ENCODE data around the gene DNAH8. TPM values are rescaled to one million over a fixed set of nuclear protein-coding genes. Genes with fewer than 3 reads are reported as not detected.
A peak's percentile ranks its signal among the peaks of the same experiment; 100 is the strongest.
"Not testable (repeated sequence)": the region's sequence is repeated elsewhere in the genome, so short reads cannot be mapped to it uniquely, and the experiment has no call there.

Gene DNAH8
- total RNA-seq, 1 donor from 2014 or later = 1.1 TPM

GRCh38 chr6:38915205-38915925, 200.3 kb downstream of the DNAH8 start:
- Histone ChIP-seq H3K36me3 (no peaks in the 10 kb centered on the region), H3K27me3 (no peaks in the 10 kb centered on the region), H3K4me1 (no peaks in the 10 kb centered on the region), H3K9ac (no peak overlapping the region), H3K4me2 (no peak overlapping the region), H2AFZ (replicated peaks) (no peak overlapping the region), H3K9me3 (ENCODE audit: low read depth) (no peaks in the 10 kb centered on the region), H3K27ac (no peak overlapping the region), H3K4me3 (no peak overlapping the region), H3K79me2 (ENCODE audit: low read depth) (no peaks in the 10 kb centered on the region), H3F3A (ENCODE audit: low read depth) (no peaks in the 10 kb centered on the region), H4K20me1 (ENCODE audit: low read depth) (no peaks in the 10 kb centered on the region)
- Mint-ChIP-seq H3K4me3 (no peak overlapping the region), H3K9me3 (no peaks in the 10 kb centered on the region), H3K36me3 (no peaks in the 10 kb centered on the region), H3K4me1 (no peaks in the 10 kb centered on the region), H3K27me3 (ENCODE audit: insufficient read depth, low read depth) (peaks cover 4% of the 10 kb centered on the region), H3K27ac (no peak overlapping the region)
- TF ChIP-seq CTCF (IDR thresholded peaks at IDR 0.05) (no peak), EZH2phosphoT487 (IDR thresholded peaks at IDR 0.05) (no peak), EZH2 (IDR thresholded peaks at IDR 0.05) (no peak)
- no peak for DNase-seq (ENCODE audit: low spot score)

GRCh38 chr6:38921540-38921939, 206.4 kb downstream of the DNAH8 start:
- H3K9me3 Mint-ChIP-seq; H3K4me2 ChIP-seq; H3K79me2 ChIP-seq (ENCODE audit: low read depth); H3K27me3 ChIP-seq; H3K36me3 ChIP-seq; H3K27ac Mint-ChIP-seq; H3K4me1 Mint-ChIP-seq; H3K36me3 Mint-ChIP-seq; H3K27ac ChIP-seq; H3K27me3 Mint-ChIP-seq (ENCODE audit: insufficient read depth, low read depth); H3K4me3 Mint-ChIP-seq; H3K9me3 ChIP-seq (ENCODE audit: low read depth); DNase-seq (ENCODE audit: low spot score); H3K4me1 ChIP-seq; H4K20me1 ChIP-seq (ENCODE audit: low read depth); H3F3A ChIP-seq (ENCODE audit: low read depth); H3K4me3 ChIP-seq; H3K9ac ChIP-seq: not testable (repeated sequence)
- peak overlapping the region; percentile 64 for H2AFZ ChIP-seq (replicated peaks)

GRCh38 chr6:38924791-38925509, 209.8 kb downstream of the DNAH8 start:
- no peak overlapping the region for H3K9ac ChIP-seq
- no peak overlapping the region for H2AFZ ChIP-seq (replicated peaks)
- H3K4me2 ChIP-seq = no peak overlapping the region
- no peaks in the 10 kb centered on the region for H3K36me3 Mint-ChIP-seq
- no peak for DNase-seq (ENCODE audit: low spot score)
- no peak overlapping the region for H3K27ac Mint-ChIP-seq
- no peak for TF ChIP-seq CTCF (IDR thresholded peaks at IDR 0.05)
- no peak for TF ChIP-seq EZH2phosphoT487 (IDR thresholded peaks at IDR 0.05)
- no peak for TF ChIP-seq EZH2 (IDR thresholded peaks at IDR 0.05)
- H3K9me3 Mint-ChIP-seq = no peaks in the 10 kb centered on the region
- H3F3A ChIP-seq (ENCODE audit: low read depth) = no peaks in the 10 kb centered on the region
- no peaks in the 10 kb centered on the region for H3K79me2 ChIP-seq (ENCODE audit: low read depth)
- H3K27ac ChIP-seq = no peak overlapping the region
- H3K9me3 ChIP-seq (ENCODE audit: low read depth) = no peaks in the 10 kb centered on the region
- peaks cover 10% of the 10 kb centered on the region for H3K27me3 Mint-ChIP-seq (ENCODE audit: insufficient read depth, low read depth)
- H3K36me3 ChIP-seq = no peaks in the 10 kb centered on the region
- no peaks in the 10 kb centered on the region for H4K20me1 ChIP-seq (ENCODE audit: low read depth)
- H3K27me3 ChIP-seq = no peaks in the 10 kb centered on the region
- peaks cover 9% of the 10 kb centered on the region for H3K4me1 ChIP-seq
- H3K4me1 Mint-ChIP-seq = no peaks in the 10 kb centered on the region
- H3K4me3 Mint-ChIP-seq = no peak overlapping the region
- no peak overlapping the region for H3K4me3 ChIP-seq

GRCh38 chr6:38929560-38929959, 214.4 kb downstream of the DNAH8 start:
- no peaks in the 10 kb centered on the region for H3K79me2 ChIP-seq (ENCODE audit: low read depth)
- no peak overlapping the region for H3K27ac Mint-ChIP-seq
- H4K20me1 ChIP-seq (ENCODE audit: low read depth) = no peaks in the 10 kb centered on the region
- peaks cover 9% of the 10 kb centered on the region for H3K4me1 ChIP-seq
- H3K4me3 Mint-ChIP-seq = no peak overlapping the region
- H3K9me3 ChIP-seq (ENCODE audit: low read depth) = no peaks in the 10 kb centered on the region
- no peak for TF ChIP-seq CTCF (IDR thresholded peaks at IDR 0.05)
- peaks cover 6% of the 10 kb centered on the region for H3K27me3 Mint-ChIP-seq (ENCODE audit: insufficient read depth, low read depth)
- no peak overlapping the region for H3K4me2 ChIP-seq
- H3K9ac ChIP-seq = no peak overlapping the region
- H3F3A ChIP-seq (ENCODE audit: low read depth) = no peaks in the 10 kb centered on the region
- H3K36me3 ChIP-seq = no peaks in the 10 kb centered on the region
- H3K27ac ChIP-seq = no peak overlapping the region
- no peak for DNase-seq (ENCODE audit: low spot score)
- H3K4me3 ChIP-seq = no peak overlapping the region
- H3K9me3 Mint-ChIP-seq = no peaks in the 10 kb centered on the region
- no peaks in the 10 kb centered on the region for H3K4me1 Mint-ChIP-seq
- no peak overlapping the region for H2AFZ ChIP-seq (replicated peaks)
- no peaks in the 10 kb centered on the region for H3K36me3 Mint-ChIP-seq
- no peaks in the 10 kb centered on the region for H3K27me3 ChIP-seq

Measured in neural progenitor cell (in vitro differentiated cells).